H9 (cell line): ENCODE results near the gene RNF39. TPM values are rescaled to one million over a fixed set of nuclear protein-coding genes. Genes with fewer than 3 reads are reported as not detected.

Source experiments
- DNase-seq: peaks from one replicate; pipeline ENCODE4 v3.0.0-alpha.2; 2017
- H2AFZ ChIP-seq: one replicate; pipeline ENCODE4 v1.6.1; 2013; ENCODE audit warnings: mild to moderate bottlenecking, low read length, control low read depth, moderate library complexity
- H2AK5ac ChIP-seq: 2 replicates; pipeline ENCODE4 v1.6.1; 2013; ENCODE audit warnings: low read length, control low read depth, mixed read lengths; ENCODE audit not compliant: insufficient read length
- H2BK120ac ChIP-seq: one replicate; pipeline ENCODE4 v1.6.1; 2013; ENCODE audit warnings: low read depth, mild to moderate bottlenecking, low read length, control low read depth, inconsistent platforms; ENCODE audit not compliant: poor library complexity, severe bottlenecking
- H2BK12ac ChIP-seq: 2 replicates; pipeline ENCODE4 v1.6.1; 2013; ENCODE audit warnings: low read length, control low read depth, mixed read lengths, low read depth; ENCODE audit not compliant: insufficient read length
- H2BK15ac ChIP-seq: 2 replicates; pipeline ENCODE4 v1.6.1; 2013; ENCODE audit warnings: low read depth, low read length, control low read depth
- H2BK20ac ChIP-seq: one replicate; pipeline ENCODE4 v1.6.1; 2013; ENCODE audit warnings: low read depth, mild to moderate bottlenecking, low read length, control low read depth, inconsistent platforms; ENCODE audit not compliant: poor library complexity, severe bottlenecking
- H2BK5ac ChIP-seq: 2 replicates; pipeline ENCODE4 v1.6.1; 2013; ENCODE audit warnings: low read length, control low read depth, mixed read lengths; ENCODE audit not compliant: insufficient read length
- H3K14ac ChIP-seq: 2 replicates; pipeline ENCODE4 v1.6.1; 2013; ENCODE audit warnings: low read length, control low read depth; ENCODE audit not compliant: insufficient read depth
- H3K18ac ChIP-seq: 2 replicates; pipeline ENCODE4 v1.6.1; 2013; ENCODE audit warnings: low read depth, mild to moderate bottlenecking, mixed read lengths, low read length, control low read depth; ENCODE audit not compliant: insufficient read length
- H3K23ac ChIP-seq: 2 replicates; pipeline ENCODE4 v1.6.1; 2013; ENCODE audit warnings: low read length, control low read depth, mixed read lengths, low read depth; ENCODE audit not compliant: insufficient read length
- H3K23me2 ChIP-seq: 2 replicates; pipeline ENCODE4 v1.6.1; 2013; ENCODE audit warnings: low read depth, mild to moderate bottlenecking, mixed read lengths, low read length, control low read depth; ENCODE audit not compliant: insufficient read length, poor library complexity, severe bottlenecking
- H3K27ac ChIP-seq: 2 replicates; pipeline ENCODE4 v1.5.1; 2013; ENCODE audit warnings: low read length, control low read depth, mixed read lengths, low read depth; ENCODE audit not compliant: insufficient read length
- H3K27me3 ChIP-seq: 2 replicates; pipeline ENCODE4 v1.6.1; 2013; ENCODE audit warnings: low read length, control low read depth, inconsistent platforms; ENCODE audit not compliant: insufficient read depth
- H3K4ac ChIP-seq: 2 replicates; pipeline ENCODE4 v1.6.1; 2013; ENCODE audit warnings: low read depth, mild to moderate bottlenecking, control low read depth, inconsistent platforms, low read length, moderate library complexity
- H3K4me1 ChIP-seq: 2 replicates; pipeline ENCODE4 v1.6.1; 2013; ENCODE audit warnings: low read length, control low read depth, inconsistent platforms; ENCODE audit not compliant: insufficient read depth
- H3K4me2 ChIP-seq: 2 replicates; pipeline ENCODE4 v1.6.1; 2013; ENCODE audit warnings: low read length, control low read depth, mixed read lengths; ENCODE audit not compliant: insufficient read length, insufficient read depth
- H3K56ac ChIP-seq: 2 replicates; pipeline ENCODE4 v1.6.1; 2013; ENCODE audit warnings: low read depth, mild to moderate bottlenecking, mixed read lengths, low read length, control low read depth; ENCODE audit not compliant: insufficient read length
- H3K79me1 ChIP-seq: 2 replicates; pipeline ENCODE4 v1.6.1; 2013; ENCODE audit warnings: low read depth, mild to moderate bottlenecking, moderate library complexity, low read length, control low read depth, inconsistent platforms; ENCODE audit not compliant: insufficient read depth, poor library complexity, severe bottlenecking
- H3K79me2 ChIP-seq: 2 replicates; pipeline ENCODE4 v1.6.1; 2013; ENCODE audit warnings: low read length, control low read depth, inconsistent platforms; ENCODE audit not compliant: insufficient read depth
- H3K9ac ChIP-seq: 2 replicates; pipeline ENCODE4 v1.6.1; 2013; ENCODE audit warnings: low read length, control low read depth, mixed read lengths; ENCODE audit not compliant: insufficient read length; ENCODE audit errors: extremely low read depth
- H3K9me3 ChIP-seq: one replicate; pipeline ENCODE4 v1.6.1; 2013; ENCODE audit warnings: low read depth, low read length, inconsistent platforms; ENCODE audit not compliant: control insufficient read depth
- H3T11ph ChIP-seq: one replicate; pipeline ENCODE4 v1.6.1; 2013; ENCODE audit warnings: mild to moderate bottlenecking, low read length, control low read depth, inconsistent platforms
- H4K20me1 ChIP-seq: one replicate; pipeline ENCODE4 v1.6.1; 2013; ENCODE audit not compliant: control insufficient read depth, insufficient read length, insufficient read depth
- H4K5ac ChIP-seq: 2 replicates; pipeline ENCODE4 v1.6.1; 2013; ENCODE audit warnings: low read depth, mild to moderate bottlenecking, mixed read lengths, low read length, control low read depth; ENCODE audit not compliant: insufficient read length
- H4K8ac ChIP-seq: replicated peaks from 2 replicates; pipeline ENCODE4 v1.6.1; 2013; ENCODE audit warnings: low read length, control low read depth, mixed read lengths, low read depth; ENCODE audit not compliant: insufficient read length
- H4K91ac ChIP-seq: 2 replicates; pipeline ENCODE4 v1.6.1; 2013; ENCODE audit warnings: low read depth, mild to moderate bottlenecking, moderate library complexity, mixed read lengths, low read length, control low read depth; ENCODE audit not compliant: insufficient read length
- H3K27ac Mint-ChIP-seq, 3 experiments: 2 replicates in 2 of 3; 3 replicates in 1 of 3; pipeline ENCODE4 v1.8.0; 2020 to 2021; ENCODE audit warnings: mixed read lengths in 3 of 3, mild to moderate bottlenecking in 1 of 3, moderate library complexity in 1 of 3
- H3K27me3 Mint-ChIP-seq: 2 replicates; pipeline ENCODE4 v1.8.0; 2021; ENCODE audit warnings: low read depth, mild to moderate bottlenecking, moderate library complexity, mixed read lengths
- H3K36me3 Mint-ChIP-seq, 3 experiments: 2 replicates in 2 of 3; 3 replicates in 1 of 3; pipeline ENCODE4 v1.8.0; 2020 to 2021; ENCODE audit warnings: low read depth in 3 of 3, mixed read lengths in 3 of 3; ENCODE audit not compliant: insufficient read depth in 1 of 3
- H3K4me1 Mint-ChIP-seq, 2 experiments: 2 replicates each; pipeline ENCODE4 v1.8.0; 2020; ENCODE audit warnings: mixed read lengths in 2 of 2
- H3K4me3 Mint-ChIP-seq, 2 experiments: 2 replicates in 1 of 2; 3 replicates in 1 of 2; pipeline ENCODE4 v1.8.0; 2020 to 2021; ENCODE audit warnings: mild to moderate bottlenecking in 2 of 2, mixed read lengths in 2 of 2, moderate library complexity in 1 of 2
- H3K9me3 Mint-ChIP-seq, 2 experiments: 2 replicates in 1 of 2; 3 replicates in 1 of 2; pipeline ENCODE4 v1.8.0; 2020; ENCODE audit warnings: mild to moderate bottlenecking in 2 of 2, mixed read lengths in 2 of 2, moderate library complexity in 1 of 2
- WGBS: extraction: QIAGEN DNeasy Blood & Tissue Kit; methylation state at CpG from one replicate; pipeline ENCODE4 v1.1.7; 2013; ENCODE audit warnings: missing lambda C conversion rate, low lambda C conversion rate, mixed read lengths; ENCODE audit not compliant: insufficient read length; ENCODE audit errors: extremely low coverage; 5-methylcytosine and 5-hydroxymethylcytosine counted together
- total RNA-seq: library from RNA; stranded (reverse); gene quantifications from 2 replicates; pipeline ENCODE4 v1.2.1, GENCODE V29; 2021
- TF ChIP-seq, protein P1 (sequence below): fragments of 200-600 bp; sonication (generic); conservative IDR thresholded peaks from 3 replicates; pipeline ENCODE4 v1.8.0; 2021; ENCODE audit warnings: antibody characterized with exemption, mild to moderate bottlenecking

Gene RNF39
- total RNA-seq, 1 experiment from 2014 or later = 0.26 TPM

DNA sequence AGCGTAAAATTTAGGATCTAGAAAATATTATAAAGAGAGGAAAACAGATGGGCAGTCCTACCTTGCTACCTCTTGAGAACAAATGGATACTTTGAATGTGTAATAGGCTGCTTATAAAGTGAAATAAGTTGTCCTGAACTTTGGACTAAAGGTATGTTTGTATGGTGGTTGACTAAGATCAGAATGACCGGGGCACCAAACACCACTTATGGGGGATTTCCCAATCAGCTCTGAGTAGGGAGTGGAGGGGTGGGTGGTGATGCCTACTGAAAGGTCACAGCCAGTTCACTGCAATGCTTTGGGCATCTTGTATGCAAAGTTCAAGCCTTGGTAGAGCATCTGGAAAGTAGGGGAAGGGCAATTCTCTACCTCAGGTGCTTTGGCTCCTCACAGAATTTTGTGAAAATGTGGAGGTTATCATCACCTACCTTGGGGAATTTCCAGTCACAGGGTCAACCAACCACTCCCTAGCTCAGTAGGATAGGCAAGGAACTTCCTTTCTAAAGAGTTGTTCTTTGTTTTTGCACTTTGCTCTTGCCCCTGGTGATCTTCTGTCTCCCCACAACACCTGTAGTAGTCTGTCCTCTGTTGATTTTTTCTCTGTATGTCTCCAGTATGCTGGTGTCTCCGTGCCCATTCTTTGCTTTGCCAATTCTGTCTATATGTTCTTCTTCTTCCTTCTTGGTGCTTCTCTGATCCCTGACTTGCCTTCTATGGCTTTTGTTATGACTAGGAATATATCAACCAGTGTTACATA is 37.6 kb upstream of the RNF39 start, which contains the start of gene TRIM31:
TRIM31 (minus strand) TSS at position 88 of the 757 bp plus-strand sequence. CDS start 285 bp downstream, outside the sequence.
- no peak within 1 kb of the TSS for H2AK5ac ChIP-seq
- no peaks in the 10 kb centered on the region for H4K20me1 ChIP-seq
- no peak within 1 kb of the TSS for H2BK5ac ChIP-seq
- no peak within 1 kb of the TSS for H4K8ac ChIP-seq
- H3K18ac ChIP-seq = no peak within 1 kb of the TSS
- no peak within 1 kb of the TSS for H4K5ac ChIP-seq
- no peak within 1 kb of the TSS for H2BK120ac ChIP-seq
- H3K9me3 ChIP-seq = no peaks in the 10 kb centered on the region
- no peaks in the 10 kb centered on the region; the same call in 1 of the 2 replicates for H3K27me3 ChIP-seq
- no peaks in the 10 kb centered on the region for H3K23me2 ChIP-seq
- Mint-ChIP-seq H3K4me1 (no peaks in the 10 kb centered on the region), H3K27ac (no peak within 1 kb of the TSS), H3K4me3 (no peak within 1 kb of the TSS), H3K27me3 (peaks cover 64% of the 10 kb centered on the region), H3K36me3 (no peaks in the 10 kb centered on the region), H3K9me3 (no peaks in the 10 kb centered on the region)
- H2BK15ac ChIP-seq = no peak within 1 kb of the TSS
- no peaks in the 10 kb centered on the region for H3K79me1 ChIP-seq
- H2BK12ac ChIP-seq = no peak within 1 kb of the TSS
- H3K23ac ChIP-seq = no peak within 1 kb of the TSS
- DNase-seq = no peak
- no peaks in the 10 kb centered on the region for H3K4me1 ChIP-seq
- no peak within 1 kb of the TSS for H3K4ac ChIP-seq
- TF ChIP-seq, protein P1, sequence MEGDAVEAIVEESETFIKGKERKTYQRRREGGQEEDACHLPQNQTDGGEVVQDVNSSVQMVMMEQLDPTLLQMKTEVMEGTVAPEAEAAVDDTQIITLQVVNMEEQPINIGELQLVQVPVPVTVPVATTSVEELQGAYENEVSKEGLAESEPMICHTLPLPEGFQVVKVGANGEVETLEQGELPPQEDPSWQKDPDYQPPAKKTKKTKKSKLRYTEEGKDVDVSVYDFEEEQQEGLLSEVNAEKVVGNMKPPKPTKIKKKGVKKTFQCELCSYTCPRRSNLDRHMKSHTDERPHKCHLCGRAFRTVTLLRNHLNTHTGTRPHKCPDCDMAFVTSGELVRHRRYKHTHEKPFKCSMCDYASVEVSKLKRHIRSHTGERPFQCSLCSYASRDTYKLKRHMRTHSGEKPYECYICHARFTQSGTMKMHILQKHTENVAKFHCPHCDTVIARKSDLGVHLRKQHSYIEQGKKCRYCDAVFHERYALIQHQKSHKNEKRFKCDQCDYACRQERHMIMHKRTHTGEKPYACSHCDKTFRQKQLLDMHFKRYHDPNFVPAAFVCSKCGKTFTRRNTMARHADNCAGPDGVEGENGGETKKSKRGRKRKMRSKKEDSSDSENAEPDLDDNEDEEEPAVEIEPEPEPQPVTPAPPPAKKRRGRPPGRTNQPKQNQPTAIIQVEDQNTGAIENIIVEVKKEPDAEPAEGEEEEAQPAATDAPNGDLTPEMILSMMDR = no peak
- H3K79me2 ChIP-seq = 0 out of 2 replicates have a peak, but pooled peaks cover 2% of the 10 kb centered on the region
- no peak within 1 kb of the TSS for H3K4me2 ChIP-seq
- H3K56ac ChIP-seq = no peak within 1 kb of the TSS
- no peak within 1 kb of the TSS for H2BK20ac ChIP-seq
- no peak within 1 kb of the TSS for H3K27ac ChIP-seq
- WGBS = 100% methylated on average over 1 of the region's 3 CpGs
- no peak within 1 kb of the TSS for H4K91ac ChIP-seq
- H3K9ac ChIP-seq = no peak within 1 kb of the TSS
- H3T11ph ChIP-seq = no peak within 1 kb of the TSS
- no peak within 1 kb of the TSS for H3K14ac ChIP-seq
- H2AFZ ChIP-seq = no peak within 1 kb of the TSS
